ENCODE data around the gene BMF.
"Not testable (repeated sequence)": the region's sequence is repeated elsewhere in the genome, so short reads cannot be mapped to it uniquely, and the experiment has no call there.

- not testable (repeated sequence) for TF ChIP-seq POLR2A, CTCF (IDR thresholded peaks at IDR 0.05)
Observed at GRCh38 chr15:40122989-40123388, 14.3 kb upstream of the BMF start.

All from sigmoid colon (tissue), 3 donors.